Stimulated activated CD8-positive, alpha-beta memory T cell treated with anti-CD3 and anti-CD28 coated beads, Interleukin-4, amount 100 ng/mL, for 4 hours (primary cell): Measurements from ENCODE around the gene SERAC1.
"Not testable (repeated sequence)": the region's sequence is repeated elsewhere in the genome, so short reads cannot be mapped to it uniquely, and the experiment has no call there.

Source experiments
- DNase-seq, 2 donors: peaks; one replicate each; pipeline ENCODE4 v3.0.0-alpha.2; 2020; ENCODE audit warnings: low read depth in 2 of 2, low spot score in 1 of 2

SERAC1 gene

DNA sequence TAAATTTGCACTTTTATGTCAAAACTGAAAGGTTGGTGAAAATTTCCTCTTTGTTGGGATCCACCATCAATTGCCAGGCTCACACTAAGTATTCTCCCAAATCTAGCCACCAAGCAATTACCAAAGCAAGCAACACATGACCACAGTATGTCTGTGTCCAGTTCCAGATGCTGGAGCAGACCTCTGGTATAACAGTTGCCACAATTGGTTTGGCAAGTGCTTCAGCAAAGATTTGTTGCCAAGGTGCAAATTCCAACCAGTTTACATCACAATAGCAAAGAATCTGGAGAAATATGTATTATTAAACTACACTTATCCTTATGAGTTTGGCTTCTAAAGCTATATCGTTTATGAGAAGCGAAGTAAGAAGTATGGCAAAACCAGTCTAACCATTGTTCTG, 6.5 kb upstream of the SERAC1 start:
- DNase-seq = no peak

DNA sequence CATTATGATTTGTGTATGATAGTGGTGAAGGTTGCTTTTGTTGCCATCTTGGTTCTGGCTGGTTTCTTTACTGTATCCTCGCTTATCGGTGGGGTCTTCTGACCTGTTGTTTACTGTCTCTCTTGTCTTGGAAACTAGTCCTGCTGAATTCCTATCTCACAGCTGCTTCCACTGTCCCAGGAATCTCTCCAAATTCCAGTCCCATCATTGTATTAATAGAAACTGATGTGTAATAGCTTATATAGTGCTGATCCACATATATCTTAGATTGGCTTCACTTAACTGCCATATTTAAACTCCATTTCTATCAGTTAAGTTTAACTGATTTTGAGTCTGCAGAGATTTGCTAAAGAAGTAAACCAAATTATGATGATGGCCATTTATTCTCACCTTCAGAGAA, 6.0 kb upstream of the SERAC1 start:
- no peak for DNase-seq

DNA sequence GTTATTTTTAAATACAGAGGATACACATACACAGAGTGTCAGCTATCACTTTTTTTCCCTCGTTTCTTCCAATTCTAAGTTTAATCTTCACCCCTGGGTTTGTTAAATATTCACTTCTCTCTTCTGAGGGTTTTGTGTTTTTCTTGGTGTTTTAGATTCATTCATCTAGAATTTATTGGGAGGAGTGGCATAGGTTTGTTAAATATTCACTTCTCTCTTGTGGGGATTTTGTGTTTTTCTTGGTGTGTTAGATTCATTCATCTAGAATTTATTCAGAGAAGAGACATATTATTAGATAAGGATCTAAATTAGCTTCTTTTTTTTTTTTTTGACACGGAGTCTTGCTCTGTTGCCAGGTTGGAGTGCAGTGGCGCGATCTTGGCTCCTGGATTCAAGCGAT, 3.9 kb upstream of the SERAC1 start:
- DNase-seq = no peak

DNA sequence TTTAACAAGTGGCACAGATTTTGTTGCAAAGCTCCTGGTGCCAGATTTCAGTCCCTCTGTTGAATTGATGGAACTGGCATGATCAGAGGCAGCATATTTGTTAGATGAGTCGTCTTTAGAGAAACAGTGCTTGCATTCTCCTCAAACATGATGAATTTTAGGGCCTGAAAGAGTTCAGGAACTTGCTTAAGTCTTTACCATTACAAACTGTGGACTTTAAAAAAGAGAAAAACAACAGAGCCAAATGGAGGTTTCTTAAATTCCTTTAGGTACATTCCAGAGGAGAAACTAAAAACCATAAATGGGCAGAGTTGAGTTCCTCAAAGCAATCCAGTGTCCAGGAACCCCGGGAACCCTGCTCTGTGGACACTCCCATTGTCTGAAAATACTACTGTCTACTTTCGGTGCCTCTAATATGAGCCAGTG, 2.6 kb upstream of the SERAC1 start:
- DNase-seq = no peak

DNA sequence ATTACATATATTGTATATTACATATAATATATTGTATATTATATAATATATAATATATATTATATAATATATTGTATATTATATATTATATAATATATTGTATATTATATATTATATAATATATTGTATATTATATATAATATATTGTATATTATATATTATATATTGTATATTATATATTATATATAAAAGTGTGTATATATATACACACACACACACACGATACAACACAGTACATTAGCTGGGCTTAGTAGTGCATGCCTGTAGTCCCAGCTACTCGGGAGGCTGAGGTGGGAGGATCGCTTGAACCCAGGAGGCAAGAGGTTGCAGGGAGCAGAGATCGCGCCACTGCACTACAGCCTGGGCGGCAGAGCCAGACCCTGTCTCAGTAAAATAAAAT, 1.6 kb upstream of the SERAC1 start:
- DNase-seq = not testable (repeated sequence)

DNA sequence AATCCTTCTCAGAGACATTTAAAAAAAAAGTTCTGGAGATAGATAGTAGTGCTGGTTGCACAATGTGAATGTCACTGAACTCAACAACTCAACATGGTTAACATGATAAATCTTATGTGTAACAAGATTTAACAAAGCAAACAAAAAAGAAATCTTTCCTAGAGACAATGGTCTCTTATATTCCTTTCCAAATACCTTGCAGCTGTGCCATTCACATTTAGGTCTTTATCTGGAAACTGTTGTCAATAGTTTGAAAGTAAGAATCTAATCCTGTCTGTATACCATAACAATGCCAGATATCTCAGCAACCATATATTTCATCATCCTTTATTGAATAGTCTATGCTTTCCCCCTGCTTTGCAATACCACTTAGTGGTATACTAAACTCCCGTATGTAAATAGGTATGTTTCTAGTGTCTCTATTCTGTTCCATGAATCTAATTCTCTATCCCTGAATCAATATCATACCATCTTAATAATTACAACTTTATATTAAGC, 2.1 kb downstream of the SERAC1 start:
- no peak for DNase-seq

DNA sequence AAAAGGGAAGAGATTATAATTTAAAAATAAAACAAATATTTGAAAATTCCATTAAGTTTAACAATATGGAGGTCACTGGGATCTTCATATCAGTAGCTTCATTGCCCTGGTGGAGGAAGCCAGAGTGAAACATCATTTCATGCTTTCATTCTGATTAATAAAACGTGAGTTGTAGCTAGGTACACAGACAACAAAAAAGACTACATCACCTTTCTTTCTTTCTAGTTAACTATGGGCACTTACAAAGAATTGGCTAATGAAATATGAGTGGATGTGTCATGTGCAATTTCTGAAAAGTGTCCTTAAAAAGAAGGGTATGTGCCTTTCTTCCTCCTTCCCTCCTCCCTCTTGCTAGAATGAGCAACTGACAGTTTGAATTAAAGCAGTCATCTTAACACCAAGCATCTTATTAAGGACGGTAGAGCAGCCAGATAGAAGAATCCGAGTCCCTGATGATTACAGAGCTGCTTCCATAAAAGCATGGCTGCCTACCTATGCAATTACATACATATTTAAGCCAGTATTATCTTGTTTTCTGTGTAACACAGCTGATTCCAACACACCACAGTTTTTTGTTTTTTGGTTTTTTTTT, 3.4 kb downstream of the SERAC1 start:
- DNase-seq = no peak

DNA sequence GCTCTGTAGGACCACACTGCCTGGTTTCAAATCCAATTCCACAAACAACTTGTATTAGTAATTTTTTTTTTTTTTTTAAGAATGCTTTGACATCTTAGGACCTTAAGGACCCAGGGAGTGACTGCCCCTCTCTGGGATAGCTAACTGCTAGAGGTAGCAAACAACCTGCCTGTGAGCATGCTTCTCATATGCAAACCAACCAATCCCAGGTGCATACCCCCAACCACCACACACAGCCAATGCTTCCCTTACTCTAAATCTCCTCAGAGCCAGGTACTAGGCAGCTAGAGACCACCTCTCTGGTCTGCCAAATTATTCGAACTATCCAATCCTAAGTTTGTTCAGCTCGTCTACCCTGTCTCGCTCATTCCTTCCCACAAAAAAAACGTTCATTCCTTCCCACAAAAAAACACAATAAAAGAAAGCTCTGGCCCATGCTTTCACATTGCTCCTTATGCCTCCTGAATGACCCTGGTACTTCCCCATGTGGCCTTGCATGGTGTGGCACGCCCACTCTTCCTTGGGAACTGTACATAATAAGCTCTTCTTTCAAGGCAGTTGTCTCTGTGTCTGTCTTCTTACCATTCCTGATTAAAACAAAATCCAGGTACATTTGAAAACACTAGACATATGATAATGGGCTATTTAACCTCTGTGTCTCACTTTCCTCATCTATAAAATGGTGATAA, 6.4 kb downstream of the SERAC1 start:
- no peak for DNase-seq

DNA sequence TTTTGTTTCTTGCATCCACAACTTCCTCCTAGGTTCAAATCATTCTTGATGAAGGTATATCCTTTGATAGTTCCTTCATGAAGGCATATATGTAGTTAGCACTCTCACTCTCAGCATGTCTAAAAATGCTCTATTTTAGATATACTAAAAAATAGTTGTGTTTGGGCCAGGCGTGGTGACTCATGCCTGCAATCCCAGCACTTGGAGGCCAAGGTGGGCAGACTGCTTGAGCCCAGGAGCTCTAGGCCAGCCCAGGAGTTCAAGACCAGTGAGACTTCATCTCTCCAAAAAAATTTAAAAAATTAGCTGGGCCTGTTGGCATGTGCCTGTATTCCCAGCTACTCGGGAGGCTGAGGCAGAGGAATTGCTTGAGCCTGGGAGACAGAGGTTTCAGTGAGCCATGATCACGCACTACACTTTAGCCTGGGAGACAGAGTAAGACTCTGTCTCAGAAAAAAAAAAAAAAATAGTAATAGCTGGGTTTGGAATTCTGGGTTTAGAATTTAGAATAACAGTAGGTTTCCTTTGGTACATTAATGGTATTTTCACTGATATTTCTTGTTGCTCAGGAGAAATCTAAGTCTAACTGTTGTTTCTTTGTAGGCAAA, 7.0 kb downstream of the SERAC1 start:
- no peak for DNase-seq

DNA sequence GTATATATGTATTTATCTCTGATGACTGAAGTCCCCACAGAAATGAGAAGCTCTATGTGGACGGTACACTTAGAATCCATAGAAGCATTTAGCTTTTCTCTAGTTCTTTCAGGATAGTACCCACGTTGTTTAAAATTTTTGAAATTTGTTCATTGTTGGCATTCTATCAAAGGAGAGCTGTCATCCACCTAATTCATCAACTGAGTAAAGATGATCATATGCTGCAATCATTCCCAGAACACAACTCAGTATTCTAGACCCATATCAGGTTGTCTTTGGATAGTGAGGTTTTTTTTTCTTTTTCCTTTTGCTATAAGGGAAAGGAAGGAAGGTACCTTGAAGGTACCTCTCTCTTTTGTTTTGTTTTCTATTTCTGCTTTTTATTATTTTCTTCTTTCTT, 9.3 kb downstream of the SERAC1 start:
- no peak for DNase-seq

DNA sequence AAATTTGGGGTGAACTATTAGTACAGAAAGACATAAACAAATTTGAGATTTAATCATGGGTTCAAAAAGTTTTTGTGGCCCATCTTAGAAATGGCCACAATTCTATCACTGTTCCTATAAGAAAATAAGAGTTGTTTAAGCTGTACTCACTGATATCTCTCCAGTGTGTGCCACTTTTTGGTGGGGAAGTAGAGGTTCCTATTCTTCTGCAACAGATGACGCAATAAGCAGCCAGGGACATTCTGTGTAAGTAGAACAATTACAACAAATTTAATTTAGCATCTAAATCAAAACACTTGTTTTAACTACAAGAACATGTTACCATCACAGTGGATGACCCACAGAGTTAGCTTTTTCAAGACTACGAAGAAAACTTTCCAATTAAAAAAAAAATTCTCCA, 9.9 kb downstream of the SERAC1 start:
- no peak for DNase-seq

DNA sequence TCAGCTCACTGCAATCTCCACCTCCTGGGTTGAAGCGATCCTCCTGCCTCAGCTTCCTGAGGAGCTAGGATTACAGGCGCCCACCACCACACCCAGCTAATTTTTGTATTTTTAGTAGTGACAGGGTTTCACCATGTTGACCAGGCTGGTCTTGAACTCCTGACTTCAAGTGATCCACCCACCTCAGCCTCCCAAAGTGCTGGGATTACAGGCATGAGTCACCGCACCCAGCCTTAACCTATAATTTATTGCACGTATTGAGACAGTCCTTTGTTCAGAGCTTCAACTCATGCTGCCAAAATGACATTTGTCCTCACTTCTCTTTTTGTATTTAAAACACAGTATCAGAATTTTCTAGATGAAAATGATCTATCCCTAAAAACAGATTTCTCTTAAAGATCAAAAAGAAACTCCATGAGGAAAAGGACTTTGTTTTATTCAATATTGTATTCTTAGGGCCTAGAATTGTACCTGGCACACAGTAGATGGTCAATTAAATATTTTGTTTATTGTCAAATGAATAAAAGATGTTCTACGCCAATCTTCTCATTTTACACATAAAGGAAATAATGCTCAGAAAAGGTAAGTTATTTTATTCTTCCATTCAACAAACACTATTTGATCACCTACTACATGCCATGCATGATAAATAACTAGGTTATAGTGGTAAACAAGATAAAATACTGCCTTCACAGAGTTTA, 10.8 kb downstream of the SERAC1 start:
- no peak for DNase-seq

DNA sequence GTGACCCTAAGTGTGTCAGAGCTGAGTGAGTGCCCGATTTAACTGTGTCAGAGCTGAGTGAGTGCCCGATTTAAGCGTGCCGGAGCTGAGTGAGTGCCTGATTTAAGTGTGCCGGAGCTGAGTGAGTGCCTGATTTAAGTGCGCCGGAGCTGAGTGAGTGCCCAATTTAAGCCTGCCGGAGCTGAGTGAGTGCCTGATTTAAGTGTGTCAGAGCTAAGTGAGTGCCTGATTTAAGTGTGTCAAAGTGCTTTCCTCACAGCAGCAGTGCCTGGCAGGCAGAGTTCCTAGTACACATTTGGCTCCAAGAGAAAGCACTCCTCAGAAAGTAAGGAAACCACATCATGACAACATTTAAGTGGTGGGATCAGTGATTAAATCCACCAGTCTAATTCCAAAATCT, 13.2 kb downstream of the SERAC1 start:
- no peak for DNase-seq

DNA sequence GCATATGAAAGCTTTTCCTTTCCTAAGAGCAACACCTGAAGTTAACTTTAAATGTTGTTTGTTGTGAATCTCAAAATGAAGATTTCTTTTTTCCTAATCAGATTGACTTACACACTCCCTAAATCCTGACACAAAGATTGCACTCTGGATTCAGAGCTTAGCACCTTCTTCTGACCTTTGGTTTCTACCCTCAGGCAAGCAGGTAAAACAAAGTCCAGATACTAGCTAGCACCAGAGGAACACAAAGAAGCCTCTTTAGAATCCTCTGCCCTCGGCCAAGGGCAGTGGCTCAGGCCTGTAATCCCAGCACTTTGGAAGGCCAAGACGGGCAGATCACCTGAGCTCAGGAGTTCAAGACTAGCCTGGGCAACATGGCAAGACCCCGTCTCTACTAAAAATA, 14.5 kb downstream of the SERAC1 start:
- no peak for DNase-seq

DNA sequence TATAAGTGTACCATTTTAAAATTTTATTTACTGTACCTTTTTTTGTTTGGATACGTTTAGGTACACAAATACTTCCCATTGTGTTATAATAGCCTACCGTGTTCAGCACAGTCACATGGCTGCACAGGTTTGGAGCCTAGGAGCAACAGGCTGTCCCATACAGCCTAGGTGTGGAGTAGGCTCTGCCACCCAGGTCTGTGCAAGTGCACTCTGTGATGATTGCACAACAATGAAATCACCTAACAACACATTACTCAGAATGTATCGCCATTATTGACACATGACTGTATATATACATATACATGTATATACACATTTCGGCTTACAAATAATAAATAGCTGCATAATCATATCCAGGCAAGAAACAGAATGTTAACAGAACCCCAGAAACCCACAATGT, 15.4 kb downstream of the SERAC1 start:
- DNase-seq = no peak

DNA sequence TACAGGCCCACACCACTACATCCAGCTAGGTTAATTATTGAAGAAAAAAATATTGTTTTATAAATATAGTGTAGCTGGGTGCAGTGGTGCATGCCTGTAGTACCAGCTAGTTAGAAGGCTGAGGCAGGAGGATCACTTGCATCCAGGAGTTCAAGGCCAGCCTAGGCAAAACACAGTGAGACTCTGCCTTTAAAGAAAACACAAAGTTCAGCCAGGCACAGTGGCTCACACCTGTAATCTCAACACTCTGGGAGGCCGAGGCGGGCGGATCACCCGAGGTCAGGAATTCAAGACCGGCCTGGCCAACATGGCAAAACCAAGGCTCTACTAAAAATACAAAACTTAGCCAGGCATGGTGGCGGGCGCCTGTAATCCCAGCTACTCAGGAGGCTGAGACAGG, 16.0 kb downstream of the SERAC1 start:
- DNase-seq = not testable (repeated sequence)

DNA sequence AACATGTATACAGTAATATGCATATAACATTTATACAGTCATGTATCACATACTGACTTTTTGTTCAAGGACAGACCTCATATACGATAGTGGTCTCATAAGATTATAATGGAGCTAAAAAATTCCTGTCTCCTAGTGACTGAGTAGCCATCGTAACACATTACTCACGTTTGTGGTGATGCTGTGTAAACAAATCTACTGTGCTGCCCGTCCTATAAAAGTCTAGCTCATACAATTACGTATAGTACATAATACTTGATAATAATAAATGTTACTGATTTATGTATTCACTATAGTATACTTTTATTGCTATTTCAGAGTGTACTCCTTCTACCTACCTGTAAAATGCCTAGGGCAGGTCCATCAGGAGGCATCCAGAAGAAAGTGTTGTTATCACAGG, 17.4 kb downstream of the SERAC1 start:
- DNase-seq = no peak

DNA sequence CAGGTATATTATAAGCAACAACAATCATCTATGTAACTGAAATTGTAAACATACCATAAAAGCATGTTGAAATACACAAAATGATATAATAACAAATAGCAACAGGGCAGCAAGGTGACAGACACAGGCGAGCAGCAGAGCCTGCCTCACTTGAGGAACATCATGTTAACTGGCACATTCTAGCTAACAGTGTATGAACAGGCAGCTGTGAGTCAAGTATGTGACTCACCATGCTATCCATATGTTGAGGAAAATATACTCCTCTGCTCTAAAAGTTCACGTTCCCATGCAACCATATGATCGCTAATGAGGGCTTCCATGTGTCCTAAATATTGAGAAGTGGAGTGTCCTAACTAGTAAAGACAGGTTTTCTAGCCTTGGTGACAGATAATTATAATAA, 18.4 kb downstream of the SERAC1 start:
- no peak for DNase-seq

DNA sequence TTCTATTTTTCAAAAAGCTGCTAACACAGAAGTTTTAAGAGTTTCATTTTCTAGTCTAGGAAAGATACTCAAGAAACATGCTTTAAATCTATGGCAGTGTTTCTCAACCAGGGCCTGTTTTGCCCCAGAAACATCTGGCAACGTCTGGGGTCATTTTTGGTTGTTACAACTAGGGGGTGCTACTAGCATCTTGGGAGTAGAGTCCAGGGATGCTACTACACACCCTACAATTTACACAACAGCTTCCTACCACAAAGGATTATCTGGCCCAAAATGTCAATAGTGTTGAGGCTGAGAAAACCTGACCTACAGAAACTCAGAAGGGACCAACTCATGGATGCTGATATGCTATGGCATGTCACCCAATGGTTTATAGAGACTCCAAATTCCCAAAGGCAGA, 24.4 kb downstream of the SERAC1 start:
- no peak for DNase-seq

DNA sequence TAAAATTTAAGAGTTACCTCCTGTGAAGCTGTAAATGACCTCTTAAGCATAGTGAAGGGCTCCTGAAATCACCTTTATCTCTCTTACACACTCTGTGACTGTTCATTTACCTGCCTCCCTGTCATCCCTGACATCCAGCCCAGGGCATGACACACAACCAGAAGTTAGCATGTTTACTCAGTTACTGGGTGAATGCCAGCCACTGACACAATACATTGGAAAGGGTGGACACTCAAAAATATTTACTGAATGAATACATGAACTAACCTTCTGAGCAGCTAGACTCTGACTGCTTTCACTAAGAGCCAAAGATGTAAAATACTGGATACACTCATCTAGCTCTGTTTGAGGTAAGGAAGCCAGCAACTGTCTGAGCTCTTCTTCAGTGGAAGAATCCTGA, 25.3 kb downstream of the SERAC1 start:
- DNase-seq = no peak

DNA sequence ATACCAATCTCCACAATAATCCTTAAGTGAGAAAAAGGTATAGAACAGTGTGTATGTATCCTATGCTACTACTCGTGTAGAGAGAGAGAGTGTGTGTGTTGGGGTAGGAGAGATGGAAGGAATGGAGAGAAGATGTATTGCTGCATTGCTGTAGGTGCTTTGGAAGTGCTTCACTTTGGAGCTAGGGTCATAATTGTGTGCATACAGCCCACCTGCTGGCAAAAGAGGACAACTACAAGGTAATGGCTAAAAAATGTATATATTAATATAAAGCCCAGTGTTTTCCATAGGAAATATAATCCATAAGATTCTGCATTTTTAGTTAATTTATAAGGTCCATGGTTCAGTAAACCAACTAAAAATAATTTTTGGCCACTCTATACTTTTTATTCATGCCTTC, 36.1 kb downstream of the SERAC1 start:
- no peak for DNase-seq

DNA sequence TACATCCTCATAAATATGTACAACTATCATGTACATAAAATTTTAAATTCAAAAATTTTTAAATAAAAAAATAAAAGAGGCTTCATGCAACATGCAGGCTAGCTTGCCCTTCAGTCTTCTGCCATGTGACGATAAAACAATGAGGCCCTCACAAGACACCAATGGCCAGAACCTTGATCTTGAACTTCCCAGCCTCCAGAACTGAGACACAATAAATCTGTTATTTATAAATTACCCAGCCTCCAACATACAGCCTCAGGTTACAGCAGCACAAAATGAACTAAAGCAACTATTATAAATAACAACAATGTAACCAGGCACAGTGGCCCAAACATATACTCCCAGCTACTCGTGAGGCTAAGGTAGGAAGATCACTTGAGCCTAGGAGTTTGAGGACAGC, 42.8 kb downstream of the SERAC1 start:
- DNase-seq = no peak
